OCI-LY1 (cell line): Measurements from ENCODE around the gene PTPRN2.

ENCODE experiments used
- H2AFZ ChIP-seq: fragments of 200-600 bp; sonication (generic), shearing (Covaris generic); 2 replicates; pipeline ENCODE4 v1.6.0; 2014; ENCODE audit warnings: antibody characterized with exemption, mild to moderate bottlenecking, low read length
- H3F3A ChIP-seq: fragments of 200-600 bp; sonication (generic), shearing (Covaris generic); 2 replicates; pipeline ENCODE4 v1.6.0; 2014; ENCODE audit warnings: mild to moderate bottlenecking, antibody characterized with exemption, low read length, moderate library complexity; ENCODE audit not compliant: insufficient read depth
- H3K27ac ChIP-seq: fragments of 200-600 bp; sonication (generic); 2 replicates; pipeline ENCODE4 v1.5.1; 2014; ENCODE audit warnings: low read length, mixed run types, mild to moderate bottlenecking, low read depth; ENCODE audit not compliant: poor library complexity, severe bottlenecking
- H3K27me3 ChIP-seq: fragments of 200-600 bp; sonication (generic); 2 replicates; pipeline ENCODE4 v1.6.0; 2014; ENCODE audit warnings: antibody characterized with exemption, mild to moderate bottlenecking, low read length, moderate library complexity; ENCODE audit not compliant: insufficient read depth
- H3K36me3 ChIP-seq: fragments of 200-600 bp; sonication (generic); 2 replicates; pipeline ENCODE4 v1.6.1; 2014; ENCODE audit warnings: mild to moderate bottlenecking, antibody characterized with exemption, low read length, moderate library complexity, mixed read lengths; ENCODE audit not compliant: insufficient read depth
- H3K4me1 ChIP-seq: fragments of 200-600 bp; sonication (generic); 2 replicates; pipeline ENCODE4 v1.5.1; 2014; ENCODE audit warnings: mild to moderate bottlenecking, low read length, moderate library complexity; ENCODE audit not compliant: insufficient read depth, severe bottlenecking
- H3K4me2 ChIP-seq: fragments of 200-600 bp; sonication (generic), shearing (Covaris generic); 2 replicates; pipeline ENCODE4 v1.6.1; 2014; ENCODE audit warnings: low read length
- H3K4me3 ChIP-seq: fragments of 200-600 bp; sonication (generic); 2 replicates; pipeline ENCODE4 v1.5.1; 2014; ENCODE audit warnings: low read length, low read depth, mild to moderate bottlenecking, mixed read lengths; ENCODE audit not compliant: poor library complexity, severe bottlenecking
- H3K79me2 ChIP-seq: fragments of 200-600 bp; shearing (Covaris generic); 2 replicates; pipeline ENCODE4 v1.6.1; 2016; ENCODE audit warnings: mixed run types, low read length, mixed read lengths; ENCODE audit not compliant: insufficient read depth
- H3K9ac ChIP-seq: fragments of 200-600 bp; sonication (generic), shearing (Covaris generic); 2 replicates; pipeline ENCODE4 v1.6.1; 2014; ENCODE audit warnings: mild to moderate bottlenecking, low read length, mixed read lengths
- H3K9me2 ChIP-seq: fragments of 200-600 bp; sonication (generic), shearing (Covaris generic); 2 replicates; pipeline ENCODE4 v1.6.1; 2014; ENCODE audit warnings: low read depth, mild to moderate bottlenecking, low read length, mixed read lengths
- H3K9me3 ChIP-seq: fragments of 200-600 bp; shearing (Covaris generic); 2 replicates; pipeline ENCODE4 v1.6.1; 2014; ENCODE audit warnings: low read length, mixed read lengths
- H4K20me1 ChIP-seq: fragments of 200-600 bp; sonication (generic), shearing (Covaris generic); 2 replicates; pipeline ENCODE4 v1.6.0; 2016; ENCODE audit warnings: mild to moderate bottlenecking, low read length; ENCODE audit not compliant: insufficient read depth
- EZH2 ChIP-seq: fragments of 200-600 bp; sonication (generic), shearing (Covaris generic); IDR thresholded peaks from 2 replicates; pipeline ENCODE4 v1.8.0; 2017; ENCODE audit warnings: borderline replicate concordance, mixed run types, mild to moderate bottlenecking, antibody characterized with exemption, low read length, moderate library complexity, mixed read lengths
- TF ChIP-seq, protein P1 (sequence below): fragments of 200-600 bp; sonication (generic), shearing (Covaris generic); IDR thresholded peaks from 2 replicates; pipeline ENCODE4 v1.5.1; 2017; ENCODE audit warnings: mild to moderate bottlenecking, antibody characterized with exemption, low read length, moderate library complexity, mixed read lengths

PTPRN2 gene

DNA sequence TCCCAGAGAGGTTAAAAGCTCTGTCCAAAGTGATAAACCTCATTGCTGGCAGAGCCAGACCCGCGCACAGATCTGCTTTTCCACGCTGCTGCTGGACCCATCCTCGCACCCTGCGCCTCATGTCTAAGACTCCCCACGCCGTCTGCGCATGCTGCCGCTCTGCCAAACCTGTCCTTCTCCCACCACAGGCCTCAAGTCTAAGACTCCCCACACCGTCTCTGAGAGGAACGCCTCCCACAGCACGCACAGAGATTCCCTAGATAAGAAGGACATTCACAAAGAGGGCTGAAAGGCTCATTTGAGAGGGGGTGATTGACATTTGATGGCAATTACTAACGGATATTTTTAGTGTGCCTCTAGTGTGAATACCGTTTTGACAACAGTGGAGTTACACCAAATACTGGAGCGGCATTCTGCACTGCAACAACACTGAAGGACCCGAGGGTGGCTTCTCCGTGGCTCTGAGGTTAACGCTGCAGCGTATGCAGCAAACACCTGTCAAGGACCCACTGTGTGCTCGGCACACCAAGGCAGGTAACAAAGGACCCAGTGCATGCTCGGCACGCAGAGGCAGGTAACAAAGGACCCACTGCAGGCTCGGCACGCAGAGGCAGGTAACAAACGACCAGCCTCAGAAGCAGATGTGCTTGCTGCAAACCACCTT, 1019.4 kb downstream of the PTPRN2 start:
- Histone ChIP-seq H3K9ac (no peak overlapping the region), H3K4me2 (no peak overlapping the region), H2AFZ (no peak overlapping the region), H3K4me1 (no peaks in the 10 kb centered on the region), H3K9me3 (no peaks in the 10 kb centered on the region), H3K9me2 (no peaks in the 10 kb centered on the region), H3K79me2 (no peaks in the 10 kb centered on the region), H4K20me1 (no peaks in the 10 kb centered on the region), H3K4me3 (no peak overlapping the region), H3K36me3 (no peaks in the 10 kb centered on the region; the same call in 1 of the 2 replicates), H3K27ac (no peak overlapping the region), H3K27me3 (peaks cover 6% of the 10 kb centered on the region), H3F3A (no peaks in the 10 kb centered on the region)
- no peak for TF ChIP-seq EZH2
- TF ChIP-seq, protein P1, sequence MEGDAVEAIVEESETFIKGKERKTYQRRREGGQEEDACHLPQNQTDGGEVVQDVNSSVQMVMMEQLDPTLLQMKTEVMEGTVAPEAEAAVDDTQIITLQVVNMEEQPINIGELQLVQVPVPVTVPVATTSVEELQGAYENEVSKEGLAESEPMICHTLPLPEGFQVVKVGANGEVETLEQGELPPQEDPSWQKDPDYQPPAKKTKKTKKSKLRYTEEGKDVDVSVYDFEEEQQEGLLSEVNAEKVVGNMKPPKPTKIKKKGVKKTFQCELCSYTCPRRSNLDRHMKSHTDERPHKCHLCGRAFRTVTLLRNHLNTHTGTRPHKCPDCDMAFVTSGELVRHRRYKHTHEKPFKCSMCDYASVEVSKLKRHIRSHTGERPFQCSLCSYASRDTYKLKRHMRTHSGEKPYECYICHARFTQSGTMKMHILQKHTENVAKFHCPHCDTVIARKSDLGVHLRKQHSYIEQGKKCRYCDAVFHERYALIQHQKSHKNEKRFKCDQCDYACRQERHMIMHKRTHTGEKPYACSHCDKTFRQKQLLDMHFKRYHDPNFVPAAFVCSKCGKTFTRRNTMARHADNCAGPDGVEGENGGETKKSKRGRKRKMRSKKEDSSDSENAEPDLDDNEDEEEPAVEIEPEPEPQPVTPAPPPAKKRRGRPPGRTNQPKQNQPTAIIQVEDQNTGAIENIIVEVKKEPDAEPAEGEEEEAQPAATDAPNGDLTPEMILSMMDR, result no peak

DNA sequence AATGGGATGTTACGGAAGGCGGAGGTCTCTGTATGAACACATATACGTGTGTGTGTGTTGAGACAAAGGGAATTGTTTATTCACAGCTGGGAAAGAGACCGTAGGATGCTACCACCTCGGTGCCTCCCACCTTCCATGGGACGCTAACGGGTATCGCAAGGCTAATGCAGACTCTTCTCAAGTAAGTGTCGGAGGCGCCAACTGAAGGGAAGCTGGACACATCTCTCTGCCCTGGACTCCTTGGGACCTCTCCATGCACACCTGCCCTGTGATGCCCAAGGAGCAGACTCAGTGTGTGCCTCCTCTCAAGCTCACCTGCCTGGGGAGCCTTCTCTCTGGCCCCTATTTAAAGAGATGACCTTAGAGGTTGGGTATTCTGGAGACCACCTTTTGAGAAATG, 1020.0 kb downstream of the PTPRN2 start:
- Histone ChIP-seq H3K4me1 (no peaks in the 10 kb centered on the region), H3F3A (no peaks in the 10 kb centered on the region), H3K9me2 (no peaks in the 10 kb centered on the region), H3K4me2 (no peak overlapping the region), H3K4me3 (no peak overlapping the region), H3K27me3 (peaks cover 4% of the 10 kb centered on the region), H4K20me1 (no peaks in the 10 kb centered on the region), H3K79me2 (no peaks in the 10 kb centered on the region), H3K36me3 (no peaks in the 10 kb centered on the region; the same call in 1 of the 2 replicates), H3K9ac (no peak overlapping the region), H3K9me3 (no peaks in the 10 kb centered on the region), H2AFZ (no peak overlapping the region), H3K27ac (no peak overlapping the region)
- TF ChIP-seq EZH2, result no peak
- TF ChIP-seq, protein P1, result no peak

DNA sequence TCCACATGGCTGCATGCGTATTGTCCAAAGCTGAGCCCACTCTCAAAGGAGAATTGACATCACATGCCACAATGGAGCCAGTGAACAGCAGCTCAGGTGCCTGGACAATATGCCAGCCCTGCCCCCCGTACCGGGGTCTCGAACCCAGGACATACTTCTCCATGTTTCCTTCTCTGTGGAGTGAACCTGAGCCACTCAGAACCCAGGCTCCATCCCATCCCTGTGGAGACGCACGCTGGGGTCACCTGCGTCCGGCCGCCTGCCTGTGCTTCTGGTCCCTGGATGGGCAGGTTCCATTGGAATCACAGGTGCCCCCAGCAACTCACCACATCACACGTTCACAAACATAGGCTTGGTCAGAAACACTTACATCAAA, 1021.0 kb downstream of the PTPRN2 start:
- no peaks in the 10 kb centered on the region for H3K4me1 ChIP-seq
- no peak for TF ChIP-seq EZH2
- TF ChIP-seq, protein P1, result no peak
- no peak overlapping the region for H3K27ac ChIP-seq
- no peaks in the 10 kb centered on the region for H3K9me3 ChIP-seq
- H2AFZ ChIP-seq, result no peak overlapping the region
- H3F3A ChIP-seq, result no peaks in the 10 kb centered on the region
- H3K9me2 ChIP-seq, result no peaks in the 10 kb centered on the region
- H4K20me1 ChIP-seq, result no peaks in the 10 kb centered on the region
- no peaks in the 10 kb centered on the region; the same call in 1 of the 2 replicates for H3K36me3 ChIP-seq
- no peak overlapping the region for H3K4me3 ChIP-seq
- H3K9ac ChIP-seq, result no peak overlapping the region
- H3K79me2 ChIP-seq, result no peaks in the 10 kb centered on the region
- H3K4me2 ChIP-seq, result no peak overlapping the region
- H3K27me3 ChIP-seq, result peaks cover 4% of the 10 kb centered on the region
